GM18951 (cell line): Measurements from ENCODE around the gene GAPT.

Experiments used
- POLR2A ChIP-seq: IDR thresholded peaks from 4 replicates; pipeline ENCODE4 v1.6.1; 2011; ENCODE audit warnings: mild to moderate bottlenecking; ENCODE audit not compliant: insufficient read length, insufficient read depth; ENCODE audit errors: extremely low read depth
- in situ Hi-C: fragments of 300-500 bp; cut with MboI; formaldehyde crosslinking; loops from one replicate; pipeline ENCODE4 v1.12.0; 2022; ENCODE audit warnings: low sequenced_read_pairs, mixed read lengths, inconsistent platforms; ENCODE audit not compliant: unreplicated experiment

GAPT gene

GRCh38 chr5:58475404-58475803 is 15.8 kb upstream of the GAPT start:
- no peak for TF ChIP-seq POLR2A
- in situ Hi-C loops: loop anchor here (25.0 kb wide), 1 partner anchor 362 kb away; no protein-coding TSS in a partner anchor

- no peak for TF ChIP-seq POLR2A
- in situ Hi-C loops: loop anchor here (25.0 kb wide), 1 partner anchor 359 kb away; no protein-coding TSS in a partner anchor
Observed at GRCh38 chr5:58477760-58478376, 13.4 kb upstream of the GAPT start.

GRCh38 chr5:58481066-58481676 is 10.1 kb upstream of the GAPT start:
- in situ Hi-C loops: loop anchor here (25.0 kb wide), 1 partner anchor 356 kb away; no protein-coding TSS in a partner anchor
- TF ChIP-seq POLR2A: no peak

- in situ Hi-C loops: loop anchor here (25.0 kb wide), 1 partner anchor 355 kb away; no protein-coding TSS in a partner anchor
- TF ChIP-seq POLR2A: no peak
Observed at GRCh38 chr5:58481828-58482227, 9.4 kb upstream of the GAPT start.

GRCh38 chr5:58482536-58482935 is 8.7 kb upstream of the GAPT start:
- in situ Hi-C loops: loop anchor here (25.0 kb wide), 1 partner anchor 355 kb away; no protein-coding TSS in a partner anchor

GRCh38 chr5:58484505-58484904 is 6.7 kb upstream of the GAPT start:
- in situ Hi-C loops: loop anchor here (25.0 kb wide), 1 partner anchor 353 kb away; no protein-coding TSS in a partner anchor
- no peak for TF ChIP-seq POLR2A

More at GRCh38 chr5:58482536-58482935, 8.7 kb upstream of the GAPT start:
- TF ChIP-seq POLR2A: no peak

GRCh38 chr5:58486290-58486689 is 4.9 kb upstream of the GAPT start:
- no peak for TF ChIP-seq POLR2A
- in situ Hi-C loops: loop anchor here (25.0 kb wide), 1 partner anchor 351 kb away; no protein-coding TSS in a partner anchor

- in situ Hi-C loops: loop anchor here (25.0 kb wide), 1 partner anchor 347 kb away; no protein-coding TSS in a partner anchor
- TF ChIP-seq POLR2A: no peak
Observed at GRCh38 chr5:58490402-58491050, 709 bp upstream of the GAPT start.

GRCh38 chr5:58493141-58493540 is 1.9 kb downstream of the GAPT start:
- TF ChIP-seq POLR2A: no peak
- in situ Hi-C loops: loop anchor here (25.0 kb wide), 1 partner anchor 344 kb away; no protein-coding TSS in a partner anchor

GRCh38 chr5:58496488-58496887 is 5.3 kb downstream of the GAPT start:
- TF ChIP-seq POLR2A: no peak
- in situ Hi-C loops: loop anchor here (25.0 kb wide), 1 partner anchor 341 kb away; no protein-coding TSS in a partner anchor

- no peak for TF ChIP-seq POLR2A
- in situ Hi-C loops: loop anchor here (25.0 kb wide), 1 partner anchor 340 kb away; no protein-coding TSS in a partner anchor
Observed at GRCh38 chr5:58497386-58497785, 6.2 kb downstream of the GAPT start.

- no peak for TF ChIP-seq POLR2A
- in situ Hi-C loops: loop anchor here (25.0 kb wide), 1 partner anchor 339 kb away; no protein-coding TSS in a partner anchor
Observed at GRCh38 chr5:58497921-58498320, 6.7 kb downstream of the GAPT start.

- no peak for TF ChIP-seq POLR2A
- in situ Hi-C loops: loop anchor here (25.0 kb wide), 1 partner anchor 339 kb away; no protein-coding TSS in a partner anchor
Observed at GRCh38 chr5:58498340-58498942, 7.2 kb downstream of the GAPT start.
